PC-3 (cell line): Measurements from ENCODE around the gene TMEM213.

ENCODE experiments used
- CTCF ChIP-seq: fragments of 300-600 bp; sonication (generic); conservative IDR thresholded peaks from 2 replicates; pipeline ENCODE4 v1.5.1; 2017; ENCODE audit warnings: antibody characterized with exemption, low read depth, mild to moderate bottlenecking, low read length
- EZH2phosphoT487 ChIP-seq: fragments of 300-600 bp; sonication (generic); IDR thresholded peaks from 2 replicates; pipeline ENCODE4 v1.6.1; 2018; ENCODE audit warnings: mild to moderate bottlenecking, antibody characterized with exemption, low read length, borderline replicate concordance

- TF ChIP-seq CTCF (no peak), EZH2phosphoT487 (no peak)
These were observed 68.6 kb downstream of the TMEM213 start for GRCh38 chr7:138866353-138866752.
